ENCODE measurements around the gene MYOCD.

The MYOCD gene

DNA sequence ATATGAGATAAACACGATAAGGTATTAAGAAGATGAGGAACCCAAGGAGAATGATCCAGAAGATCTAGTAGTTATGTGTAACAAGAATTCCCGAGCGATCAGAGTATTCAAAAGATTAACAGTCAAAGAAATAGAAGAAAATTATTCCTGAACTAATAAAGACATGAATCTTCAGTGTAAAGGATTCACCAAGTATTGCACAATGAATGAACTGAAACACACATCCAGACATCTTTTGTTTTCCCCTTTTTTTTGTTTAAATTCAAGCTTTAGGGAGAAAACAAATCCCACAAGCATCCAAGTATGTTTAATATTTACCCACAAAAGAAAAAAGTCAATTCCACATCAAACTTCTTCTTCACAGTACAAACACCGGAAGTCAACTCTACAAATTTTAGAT is 23.7 kb upstream of the MYOCD start:
- DNase-seq (ENCODE audit: low read depth in 4 of 4, low spot score in 1 of 4) = no peak

DNA sequence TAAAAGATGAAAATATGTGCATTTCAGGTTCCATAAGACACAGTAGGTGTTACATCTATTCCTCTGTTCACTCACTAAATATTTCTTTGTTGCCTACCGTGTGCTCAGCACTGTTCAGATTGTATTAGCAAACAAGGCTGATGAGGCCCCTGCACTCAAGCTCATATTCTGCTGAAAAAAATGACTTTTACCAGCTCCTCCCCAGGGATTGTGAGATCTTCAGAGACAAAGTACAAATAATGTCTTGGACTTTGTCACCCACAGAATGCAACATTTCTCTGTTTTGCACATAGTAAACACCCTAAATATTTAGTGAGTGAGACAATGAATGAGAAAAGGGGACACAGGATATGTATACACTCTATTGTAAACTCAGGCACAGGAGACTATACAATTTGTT is 21.9 kb upstream of the MYOCD start:
- no peak for DNase-seq (ENCODE audit: low read depth in 4 of 4, low spot score in 1 of 4)

DNA sequence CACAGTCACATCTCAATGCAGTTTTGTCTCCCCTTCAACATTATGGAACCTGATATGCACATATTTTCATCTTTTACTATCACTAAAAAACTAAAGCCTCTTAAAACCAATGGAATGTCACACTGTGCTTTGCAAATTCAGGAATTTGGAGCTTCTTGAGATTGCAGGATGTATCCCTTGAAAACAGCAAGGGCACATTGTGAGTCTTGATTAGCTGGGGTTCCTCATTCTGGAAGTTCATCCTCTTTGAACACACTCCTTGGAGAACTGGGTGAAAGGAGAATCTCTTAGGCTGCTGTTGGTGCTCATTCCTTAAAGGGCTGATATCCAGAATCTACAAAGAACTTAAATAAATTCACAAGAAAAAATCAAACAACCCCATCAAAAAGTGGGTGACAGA is 21.1 kb upstream of the MYOCD start:
- no peak for DNase-seq (ENCODE audit: low read depth in 4 of 4, low spot score in 1 of 4)

DNA sequence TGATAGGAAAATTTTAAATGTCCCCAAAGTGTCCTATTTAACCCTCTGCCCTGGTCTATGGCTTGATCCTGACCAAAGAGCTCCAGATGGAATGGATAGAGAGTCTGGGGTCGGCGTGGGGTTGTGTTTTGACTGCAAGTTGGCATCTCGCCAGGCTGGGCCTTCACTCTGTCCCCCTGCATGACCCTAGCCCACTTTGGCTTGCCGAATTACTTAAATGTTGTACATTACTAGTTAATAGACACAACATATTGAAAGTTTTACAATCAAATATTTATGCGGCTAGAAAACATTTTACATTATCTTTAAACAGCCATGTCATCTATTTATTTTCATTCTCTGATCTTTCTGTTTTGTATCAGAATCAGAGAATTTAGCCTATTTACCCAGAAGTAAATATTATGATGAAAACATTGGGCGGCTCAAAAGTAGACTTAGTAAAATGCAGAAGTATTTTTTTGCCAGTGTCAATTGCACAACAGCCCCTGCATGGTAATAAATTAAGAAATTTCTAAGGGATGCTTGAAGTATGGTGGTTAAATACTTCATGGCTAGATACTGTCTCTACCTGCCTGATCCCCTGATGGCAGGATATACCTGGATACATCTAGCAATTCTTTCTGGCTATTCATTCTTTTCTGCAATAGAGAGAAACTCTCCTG is 18.8 kb upstream of the MYOCD start:
- DNase-seq (ENCODE audit: low read depth in 4 of 4, low spot score in 1 of 4) = no peak

DNA sequence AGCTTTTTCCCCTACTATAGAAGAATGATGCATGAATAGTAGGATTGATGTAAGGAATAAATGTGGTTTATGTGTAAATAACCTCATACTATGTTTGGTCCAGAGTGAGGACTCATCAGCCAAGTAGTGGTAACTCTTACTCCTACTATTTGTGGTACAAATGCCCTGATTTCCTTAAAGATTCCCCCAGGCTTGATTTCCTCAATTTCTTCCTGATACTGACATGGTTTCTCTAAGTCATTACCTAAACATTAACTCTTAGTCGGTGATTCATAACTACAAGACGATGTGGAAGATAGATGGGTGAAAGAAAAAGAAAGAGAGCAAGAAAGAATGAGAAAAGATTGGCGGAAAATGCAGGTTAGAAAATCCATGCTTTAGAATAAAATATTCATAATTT is 17.2 kb upstream of the MYOCD start:
- DNase-seq (ENCODE audit: low read depth in 4 of 4, low spot score in 1 of 4) = no peak

DNA sequence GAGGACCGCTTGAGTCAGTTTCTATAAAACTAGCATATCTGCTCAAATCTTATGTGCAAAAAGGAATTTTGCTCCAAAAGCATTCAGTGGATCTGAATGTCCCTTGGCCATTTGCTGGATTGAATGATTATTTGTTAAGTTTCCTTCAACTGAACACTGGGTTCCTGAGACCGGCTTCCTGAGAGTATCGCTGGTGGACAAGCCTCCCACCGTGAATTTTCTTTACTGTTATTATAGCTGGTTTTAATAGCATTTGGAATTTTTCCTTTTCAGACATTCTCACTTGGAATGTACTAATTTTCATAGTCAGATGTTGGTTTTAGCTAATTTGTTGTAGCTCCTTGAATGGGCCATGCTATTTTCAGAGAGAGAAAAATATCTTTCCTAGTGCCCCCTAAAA is 9.8 kb upstream of the MYOCD start:
- no peak for DNase-seq (ENCODE audit: low read depth in 4 of 4, low spot score in 1 of 4)

DNA sequence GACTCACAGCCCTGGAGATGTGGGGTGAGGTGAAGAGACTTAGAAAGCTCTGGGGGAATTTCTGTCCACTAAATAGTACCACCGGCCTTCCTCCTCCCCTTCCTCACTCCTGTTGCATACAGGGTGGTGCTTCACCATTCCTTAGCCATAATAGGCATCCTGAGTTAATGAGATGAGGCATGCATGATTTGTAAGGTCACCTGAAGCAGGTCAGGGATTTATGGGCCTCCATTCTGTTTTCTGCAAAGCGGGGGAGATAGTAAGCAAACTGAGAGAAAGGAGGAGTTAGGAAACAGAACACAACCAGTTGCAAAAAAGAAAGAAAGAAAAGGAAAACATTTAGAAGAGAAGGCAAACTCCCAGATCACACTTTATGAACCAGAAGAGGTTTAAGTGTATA is 9.3 kb upstream of the MYOCD start:
- no peak for DNase-seq (ENCODE audit: low read depth in 4 of 4, low spot score in 1 of 4)

DNA sequence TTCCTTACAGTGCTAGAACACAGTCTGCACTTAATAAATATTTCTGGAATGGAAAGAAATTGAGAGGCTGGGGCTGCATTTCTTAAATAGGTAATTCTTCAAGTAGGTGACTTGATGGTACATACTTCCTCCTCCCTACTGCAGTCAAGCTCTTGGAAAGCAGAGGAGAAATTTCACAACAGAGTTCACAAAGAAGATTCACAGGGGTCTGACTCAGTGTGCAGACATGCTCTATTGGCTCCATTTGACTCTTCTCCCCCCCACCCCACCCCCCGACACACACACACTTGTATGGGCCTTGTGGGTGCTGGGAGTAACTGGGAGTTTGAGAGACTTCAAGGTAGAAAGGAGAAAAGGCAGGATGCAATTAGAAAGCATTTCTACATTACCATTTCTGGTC is 6.2 kb upstream of the MYOCD start:
- DNase-seq (ENCODE audit: low read depth in 4 of 4, low spot score in 1 of 4) = no peak

DNA sequence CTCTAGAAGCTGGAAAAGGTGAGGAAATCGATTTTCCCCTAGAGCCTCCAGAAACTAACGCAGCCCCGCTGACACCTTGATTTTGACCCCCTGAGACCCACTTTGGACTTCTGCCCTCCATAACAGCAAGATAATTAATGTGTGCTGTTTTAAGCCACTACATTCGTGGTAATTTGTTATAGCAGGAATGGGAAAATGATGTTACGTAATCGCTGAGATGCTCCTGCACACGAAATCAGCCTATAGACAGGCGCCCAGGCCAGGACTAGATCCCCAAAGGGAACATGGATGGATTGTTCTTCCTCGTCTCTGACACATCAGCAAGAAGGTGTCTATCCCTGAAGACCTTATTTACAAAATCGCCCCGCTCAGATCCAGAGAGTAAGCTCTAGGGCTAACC is 1.4 kb upstream of the MYOCD start:
- no peak for DNase-seq (ENCODE audit: low read depth in 4 of 4, low spot score in 1 of 4)

DNA sequence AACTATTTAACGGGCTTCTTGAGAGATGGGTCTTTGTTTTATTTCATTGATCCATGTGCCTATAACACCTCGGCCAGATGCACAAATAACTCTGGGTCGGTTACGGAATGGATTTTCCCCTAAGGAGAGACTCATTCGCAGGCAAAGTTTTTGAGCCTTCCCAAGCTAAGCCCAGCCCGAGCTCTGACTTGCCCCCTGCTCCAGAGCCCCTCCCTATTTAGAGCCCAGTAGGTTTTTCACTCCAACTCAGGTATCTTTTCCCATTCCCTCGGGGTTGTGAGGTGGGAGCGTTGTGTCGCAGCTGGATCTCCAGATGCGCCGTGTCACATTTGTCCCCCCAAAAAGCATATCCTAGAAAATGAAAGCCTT is 812 bp upstream of the MYOCD start:
- no peak for DNase-seq (ENCODE audit: low read depth in 4 of 4, low spot score in 1 of 4)

DNA sequence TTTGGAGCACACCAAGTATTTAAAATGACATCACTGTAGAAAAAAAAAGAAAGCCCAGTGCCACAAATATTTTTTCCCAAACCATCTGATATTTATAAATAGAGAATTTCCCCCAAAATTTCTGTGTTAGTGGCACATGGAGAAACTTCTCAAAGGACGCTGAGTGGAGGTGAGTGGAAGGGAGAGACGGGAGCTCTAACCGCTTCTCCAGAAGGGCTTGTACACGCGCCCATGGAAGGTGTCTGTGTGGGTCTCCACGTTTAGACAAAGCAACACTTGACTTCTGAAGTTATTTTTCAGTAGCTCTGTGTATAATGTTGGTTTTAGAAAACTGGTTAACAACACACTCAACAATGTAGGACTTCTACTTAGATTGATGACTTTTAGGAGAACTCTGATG is 1.0 kb downstream of the MYOCD start:
- no peak for DNase-seq (ENCODE audit: low read depth in 4 of 4, low spot score in 1 of 4)

DNA sequence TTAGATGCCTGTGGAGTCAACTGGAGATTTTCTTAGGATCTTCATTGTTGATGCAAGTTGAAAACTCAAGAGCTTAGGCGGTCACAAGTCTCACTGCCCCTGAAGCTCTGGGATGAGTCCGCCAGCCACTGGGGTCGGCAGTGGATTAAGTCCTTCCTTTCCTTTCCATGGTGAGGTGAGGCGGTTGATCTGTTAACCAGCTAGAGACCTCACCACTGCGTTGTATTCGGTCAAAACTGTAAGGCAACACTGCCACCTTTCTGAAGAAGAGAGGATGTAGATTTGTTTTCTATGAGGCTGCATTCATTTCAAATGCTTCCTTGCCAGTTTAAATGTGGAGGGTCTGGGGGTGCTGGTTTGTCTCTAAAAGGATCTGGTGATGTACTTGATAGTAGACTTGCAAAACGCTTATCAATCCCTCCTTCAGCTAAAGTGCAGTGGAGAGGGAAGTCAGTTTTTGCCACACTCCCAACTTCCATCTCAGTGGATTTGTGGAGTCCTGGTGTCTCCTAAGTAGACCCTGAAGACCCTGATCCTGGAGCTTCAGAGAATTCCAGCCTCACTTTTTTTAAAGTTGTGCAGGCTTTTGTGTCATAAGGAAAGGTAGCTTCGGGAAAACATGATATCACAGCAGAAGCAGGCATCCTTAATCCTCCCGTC is 1.7 kb downstream of the MYOCD start:
- no peak for DNase-seq (ENCODE audit: low read depth in 4 of 4, low spot score in 1 of 4)

DNA sequence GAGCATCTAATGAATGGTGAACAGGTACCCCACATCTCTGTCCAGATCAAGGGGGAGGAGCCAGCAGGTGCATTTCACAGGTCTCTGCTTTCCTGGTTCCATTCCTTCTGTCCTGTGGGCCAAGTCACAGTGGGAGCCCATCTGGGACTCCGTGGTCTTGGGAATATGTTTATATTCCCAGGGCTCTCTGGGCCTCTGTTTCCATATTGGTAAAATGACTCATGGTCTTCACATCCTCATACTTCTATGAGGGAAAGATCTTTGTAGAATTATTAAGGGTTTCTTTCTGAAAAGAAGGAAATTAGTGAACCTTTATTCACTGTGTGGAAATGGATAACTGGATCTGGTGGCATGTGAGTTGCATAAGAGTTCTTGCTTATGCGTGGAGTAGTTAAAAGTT is 6.2 kb downstream of the MYOCD start:
- no peak for DNase-seq (ENCODE audit: low read depth in 4 of 4, low spot score in 1 of 4)

DNA sequence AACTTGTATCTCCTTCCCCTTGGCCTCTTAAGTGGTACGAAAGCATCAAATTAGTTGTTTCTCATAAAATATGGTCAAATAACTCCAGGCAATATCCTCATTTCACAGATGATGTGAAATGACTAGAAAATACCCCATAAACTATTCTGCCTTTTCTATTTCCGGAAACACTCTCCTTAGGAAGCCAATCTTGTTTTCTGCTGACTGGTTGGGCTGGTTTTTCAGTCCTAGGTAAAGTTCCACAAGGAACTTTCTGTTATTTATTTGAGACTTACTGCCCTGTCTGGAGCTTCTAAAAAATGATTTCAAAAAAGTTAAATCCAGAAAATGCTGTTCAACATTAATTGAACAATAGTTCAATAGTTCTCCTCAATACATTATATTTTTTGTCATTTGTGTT is 7.3 kb downstream of the MYOCD start:
- DNase-seq (ENCODE audit: low read depth in 4 of 4, low spot score in 1 of 4) = no peak

DNA sequence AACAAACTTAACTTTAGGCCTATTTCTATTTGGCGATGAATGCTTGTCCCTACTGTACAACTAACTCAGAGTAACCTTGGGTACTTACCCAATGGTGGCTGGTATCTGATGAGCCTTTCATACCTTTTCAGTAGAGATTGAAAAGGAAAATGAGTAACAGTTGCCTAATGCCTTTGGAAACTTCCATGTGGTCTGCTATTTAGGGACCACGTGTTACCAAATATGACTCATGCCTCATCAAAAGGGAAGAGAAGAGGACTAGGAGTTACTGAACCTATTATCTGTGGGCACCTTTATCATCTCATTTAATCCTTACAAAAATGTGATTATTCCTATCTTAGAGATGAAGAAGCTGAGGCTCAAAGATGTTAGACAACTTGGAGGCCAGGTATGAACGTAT is 8.1 kb downstream of the MYOCD start:
- DNase-seq (ENCODE audit: low read depth in 4 of 4, low spot score in 1 of 4) = no peak

DNA sequence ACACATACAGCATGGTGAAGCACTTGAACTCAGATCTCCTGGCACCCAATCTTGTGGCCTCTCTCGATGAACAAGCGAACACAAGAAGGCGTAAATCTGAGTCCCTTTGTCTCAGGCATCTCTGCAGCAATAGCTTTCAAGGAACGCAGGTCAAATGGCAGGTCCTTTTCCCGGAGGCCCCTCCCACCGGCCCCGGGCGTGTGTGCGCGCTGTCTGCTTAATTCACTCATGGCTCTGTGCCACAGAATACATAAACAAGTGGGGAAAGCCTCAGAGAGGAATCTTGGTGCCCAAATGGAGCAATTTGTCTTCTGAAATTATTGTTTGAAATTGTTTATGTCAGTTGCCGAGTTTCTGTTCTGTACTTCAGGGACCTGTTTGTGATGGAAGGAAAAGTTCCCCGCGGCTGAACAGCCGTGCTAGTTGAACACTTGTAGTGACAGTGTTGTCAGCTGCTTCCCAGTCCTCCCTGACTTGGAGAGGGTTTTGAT is 14.8 kb downstream of the MYOCD start:
- no peak for DNase-seq (ENCODE audit: low read depth in 4 of 4, low spot score in 1 of 4)

DNA sequence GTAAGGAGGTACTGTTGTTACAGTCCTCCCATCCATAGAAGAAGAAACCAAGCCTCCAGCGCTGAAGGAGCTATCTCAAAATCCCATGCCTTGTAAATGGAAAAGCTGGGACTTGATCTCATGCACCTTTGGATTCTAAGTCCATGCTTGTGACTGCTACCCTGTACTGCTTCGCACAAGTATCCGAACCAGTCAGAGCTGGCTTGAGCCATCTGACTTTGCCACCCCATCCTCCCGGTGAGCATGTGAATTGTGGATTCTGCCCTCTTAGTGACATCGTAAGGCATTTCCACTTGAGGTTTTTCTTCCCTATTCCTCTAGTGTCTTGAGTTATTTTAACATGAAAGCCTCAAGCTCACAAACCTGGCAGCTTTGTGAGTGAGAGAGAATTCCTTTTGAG is 15.3 kb downstream of the MYOCD start:
- no peak for DNase-seq (ENCODE audit: low read depth in 4 of 4, low spot score in 1 of 4)

DNA sequence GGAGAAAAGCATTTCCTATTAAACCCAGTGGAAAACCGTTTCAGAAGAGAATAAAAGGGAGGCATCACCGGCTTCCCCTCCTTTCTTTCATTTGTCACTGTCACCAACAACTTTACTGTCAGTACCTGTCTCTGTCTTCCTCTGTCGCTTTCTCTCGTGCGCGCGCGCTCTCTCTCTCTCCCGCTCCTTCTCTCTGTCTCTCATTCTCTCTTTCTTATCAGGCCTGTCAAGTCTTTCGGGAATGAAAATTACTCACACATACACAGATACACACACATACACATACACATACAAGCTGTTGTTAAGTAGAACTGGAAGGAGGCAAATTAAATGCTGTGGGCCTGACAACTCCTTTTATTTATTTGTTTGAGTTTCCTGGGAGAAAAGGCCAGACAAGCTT is 17.6 kb downstream of the MYOCD start:
- no peak for DNase-seq (ENCODE audit: low read depth in 4 of 4, low spot score in 1 of 4)

DNA sequence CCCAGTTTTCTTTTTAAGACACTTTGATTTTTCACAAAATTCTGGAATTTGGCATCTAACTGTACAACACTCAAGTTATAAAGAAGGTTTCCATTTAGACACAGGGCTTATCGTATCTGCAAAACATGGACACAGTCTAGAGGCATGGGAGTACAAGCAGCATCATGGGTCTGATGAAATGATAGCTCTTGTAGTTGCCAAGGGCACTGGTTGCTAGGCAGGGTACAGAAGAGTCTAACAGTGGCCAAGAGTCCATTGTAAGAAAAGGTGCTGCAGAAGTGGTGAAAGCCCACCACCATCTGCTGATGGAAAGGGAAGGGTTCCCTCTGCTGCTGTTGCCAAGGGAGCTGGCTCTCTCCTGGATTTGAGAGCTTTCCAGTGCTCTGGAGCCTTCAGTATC is 20.8 kb downstream of the MYOCD start:
- no peak for DNase-seq (ENCODE audit: low read depth in 4 of 4, low spot score in 1 of 4)

DNA sequence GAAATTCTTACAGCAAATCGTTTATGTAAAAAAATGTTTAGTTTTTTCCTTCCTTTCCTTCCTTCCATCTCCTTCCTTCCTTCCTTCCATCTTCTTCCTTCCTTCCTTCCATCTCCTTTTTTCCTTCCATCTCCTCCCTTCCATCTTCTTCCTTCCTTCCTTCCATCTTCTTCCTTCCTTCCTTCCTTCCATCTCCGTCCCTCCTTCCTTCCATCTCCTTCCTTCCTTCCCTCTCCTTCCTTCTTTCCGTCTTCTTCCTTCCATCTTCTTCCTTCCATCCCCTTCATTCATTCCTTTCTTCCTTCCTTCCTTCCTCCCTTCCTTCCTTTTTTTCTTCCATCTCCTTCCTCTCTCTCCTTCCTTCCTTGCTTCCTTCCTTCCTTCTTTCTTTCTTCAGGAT is 22.7 kb downstream of the MYOCD start:
- DNase-seq (ENCODE audit: low read depth in 4 of 4, low spot score in 1 of 4) = no peak

DNA sequence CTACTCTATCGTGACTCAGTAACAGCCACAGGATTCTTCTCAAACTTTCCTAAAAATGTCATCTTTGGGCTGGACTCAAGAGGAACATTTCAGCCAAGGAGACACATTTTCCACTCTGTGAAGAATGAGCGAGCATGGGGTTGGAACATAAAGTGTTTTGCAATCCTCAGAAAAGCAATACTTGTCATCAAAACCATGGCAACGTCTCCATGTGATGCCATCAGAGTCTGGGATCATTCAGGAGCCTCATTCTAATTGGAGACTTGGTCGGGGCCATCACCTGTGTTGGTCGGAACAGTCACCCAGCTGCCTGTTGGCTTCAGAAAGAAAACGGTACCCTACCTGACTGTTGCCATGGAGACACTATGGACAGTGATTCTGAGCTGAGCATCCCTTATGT is 25.5 kb downstream of the MYOCD start:
- no peak for DNase-seq (ENCODE audit: low read depth in 4 of 4, low spot score in 1 of 4)

DNA sequence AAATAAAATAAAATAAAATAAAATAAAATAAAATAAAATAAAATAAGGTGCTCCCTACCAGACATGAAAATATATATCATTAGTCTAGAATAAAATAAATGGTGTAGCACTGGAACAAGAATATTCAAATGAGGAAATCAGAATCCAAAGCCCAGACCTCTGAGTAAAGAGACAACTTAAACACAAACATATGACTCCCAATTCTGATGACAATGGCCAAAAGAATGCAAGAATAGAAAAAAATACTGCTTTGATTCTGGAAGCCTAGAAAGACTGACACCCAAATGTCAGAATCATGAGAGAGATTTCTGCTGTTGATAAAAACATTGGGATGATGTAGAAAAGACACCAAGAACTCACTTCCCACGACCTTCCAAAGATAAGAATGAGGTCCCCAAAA is 27.9 kb downstream of the MYOCD start:
- no peak for DNase-seq (ENCODE audit: low read depth in 4 of 4, low spot score in 1 of 4)

DNA sequence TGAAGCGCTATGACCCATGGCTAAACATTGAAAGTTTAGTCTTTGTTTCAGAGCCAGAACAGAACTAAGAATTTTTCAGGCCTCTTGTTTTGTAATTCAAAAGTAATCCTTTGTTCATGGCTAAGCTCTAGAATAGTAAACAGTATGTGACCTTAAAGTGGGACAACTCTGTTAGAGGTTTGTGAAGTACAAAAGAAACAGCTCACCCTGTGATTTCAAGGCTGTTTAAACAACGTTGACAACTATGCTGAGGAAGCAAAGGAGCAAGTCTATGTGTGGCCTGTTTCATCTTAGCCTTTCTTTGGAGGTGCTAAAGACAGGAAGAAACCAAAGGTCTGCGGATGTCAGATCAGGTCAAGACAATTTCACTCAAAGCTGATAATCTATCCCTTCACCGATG is 40.4 kb downstream of the MYOCD start:
- DNase-seq (ENCODE audit: low read depth in 4 of 4, low spot score in 1 of 4) = no peak

All from stimulated activated CD4-positive, alpha-beta T cell treated with anti-CD3 and anti-CD28 coated beads, Interleukin-1b, Interleukin-23, amount 100 ng/mL, for 24 hours (primary cell).